Epithelial cell of proximal tubule (primary cell): Measurements from ENCODE around the gene TRAM2. TPM values are rescaled to one million over a fixed set of nuclear protein-coding genes. Genes with fewer than 3 reads are reported as not detected.

Experiments
- DNase-seq: peaks from one replicate; pipeline ENCODE4 v3.0.0-alpha.2; 2011; ENCODE audit warnings: low read depth
- H3K4me3 ChIP-seq: 2 replicates; pipeline ENCODE4 v1.5.1; 2011; ENCODE audit warnings: low read depth, mild to moderate bottlenecking, low read length
- total RNA-seq: library from RNA; depleted of rRNA; stranded (reverse); fragments of >200 nt; gene quantifications from 2 replicates; pipeline ENCODE4 v1.2.3, GENCODE V29; 2015
- TF ChIP-seq, protein P1 (sequence below): conservative IDR thresholded peaks from 2 replicates; pipeline ENCODE4 v1.5.1; 2012; ENCODE audit warnings: low read depth, mild to moderate bottlenecking, low read length

TRAM2 gene
- total RNA-seq, 1 donor from 2014 or later = 16.3 TPM

DNA sequence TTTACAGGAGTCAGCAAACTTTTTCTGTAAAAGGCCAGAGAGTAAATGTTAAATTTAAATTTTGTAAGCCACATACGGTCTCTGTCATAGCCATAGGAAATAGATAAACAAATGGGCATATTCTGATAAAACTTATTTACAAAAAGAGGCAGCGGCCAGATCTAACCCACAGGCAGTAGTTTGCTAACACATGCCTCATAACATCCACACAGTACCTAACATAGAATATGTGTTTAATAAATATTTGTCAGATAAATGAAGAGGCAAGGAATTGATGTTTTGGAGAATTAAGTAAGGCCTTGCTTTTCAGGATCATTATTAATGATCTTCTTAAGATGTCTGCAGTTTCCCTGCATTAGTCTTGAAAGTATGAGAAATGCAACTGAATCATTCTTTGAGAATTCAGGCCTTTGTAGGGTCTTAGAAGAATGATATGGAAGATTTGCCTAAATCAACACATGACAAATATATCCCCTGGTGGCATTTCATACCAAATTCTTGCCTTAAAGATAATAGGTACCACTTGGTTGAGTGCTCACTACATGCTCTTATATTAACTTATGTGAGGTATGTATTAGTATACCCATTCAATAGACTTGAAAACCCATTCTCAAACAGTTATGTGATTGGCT, 39.3 kb upstream of the TRAM2 start:
- TF ChIP-seq, protein P1, sequence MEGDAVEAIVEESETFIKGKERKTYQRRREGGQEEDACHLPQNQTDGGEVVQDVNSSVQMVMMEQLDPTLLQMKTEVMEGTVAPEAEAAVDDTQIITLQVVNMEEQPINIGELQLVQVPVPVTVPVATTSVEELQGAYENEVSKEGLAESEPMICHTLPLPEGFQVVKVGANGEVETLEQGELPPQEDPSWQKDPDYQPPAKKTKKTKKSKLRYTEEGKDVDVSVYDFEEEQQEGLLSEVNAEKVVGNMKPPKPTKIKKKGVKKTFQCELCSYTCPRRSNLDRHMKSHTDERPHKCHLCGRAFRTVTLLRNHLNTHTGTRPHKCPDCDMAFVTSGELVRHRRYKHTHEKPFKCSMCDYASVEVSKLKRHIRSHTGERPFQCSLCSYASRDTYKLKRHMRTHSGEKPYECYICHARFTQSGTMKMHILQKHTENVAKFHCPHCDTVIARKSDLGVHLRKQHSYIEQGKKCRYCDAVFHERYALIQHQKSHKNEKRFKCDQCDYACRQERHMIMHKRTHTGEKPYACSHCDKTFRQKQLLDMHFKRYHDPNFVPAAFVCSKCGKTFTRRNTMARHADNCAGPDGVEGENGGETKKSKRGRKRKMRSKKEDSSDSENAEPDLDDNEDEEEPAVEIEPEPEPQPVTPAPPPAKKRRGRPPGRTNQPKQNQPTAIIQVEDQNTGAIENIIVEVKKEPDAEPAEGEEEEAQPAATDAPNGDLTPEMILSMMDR = no peak
- no peak for DNase-seq
- no peak overlapping the region for H3K4me3 ChIP-seq

DNA sequence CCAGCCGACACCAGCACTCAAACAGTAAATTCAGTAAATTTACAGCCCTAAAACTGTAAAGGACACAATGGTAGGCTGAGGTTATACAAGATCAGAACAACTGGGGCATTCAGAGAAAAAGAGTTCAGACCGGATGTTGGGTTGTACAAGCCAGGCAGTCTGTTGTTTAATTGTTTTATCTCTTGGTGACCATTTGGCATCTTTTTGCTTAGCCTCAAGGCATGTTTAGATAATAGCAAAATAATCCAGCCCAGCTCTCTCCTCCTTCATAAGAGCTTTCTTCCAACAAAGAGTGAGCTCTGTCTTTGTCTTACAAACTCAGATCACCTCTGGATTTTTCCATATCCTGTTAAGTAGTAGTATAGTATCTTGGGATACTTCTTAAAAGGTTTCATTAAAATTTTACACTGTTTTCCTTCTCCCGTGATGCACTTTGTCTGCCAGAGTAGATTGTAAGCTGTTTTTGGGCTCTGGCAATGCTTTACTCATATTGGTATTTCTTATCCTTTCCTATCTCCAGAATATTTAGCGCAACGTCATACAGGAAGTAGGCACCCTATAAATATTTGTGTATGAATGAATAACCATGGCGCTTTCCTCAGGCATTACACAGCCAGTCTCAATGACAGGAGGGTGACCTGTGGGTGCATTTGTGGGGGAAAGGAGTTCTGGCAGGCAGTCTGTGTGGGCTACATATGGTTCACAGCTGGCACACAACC, 35.6 kb upstream of the TRAM2 start:
- no peak overlapping the region for H3K4me3 ChIP-seq
- TF ChIP-seq, protein P1 = no peak
- DNase-seq = no peak

DNA sequence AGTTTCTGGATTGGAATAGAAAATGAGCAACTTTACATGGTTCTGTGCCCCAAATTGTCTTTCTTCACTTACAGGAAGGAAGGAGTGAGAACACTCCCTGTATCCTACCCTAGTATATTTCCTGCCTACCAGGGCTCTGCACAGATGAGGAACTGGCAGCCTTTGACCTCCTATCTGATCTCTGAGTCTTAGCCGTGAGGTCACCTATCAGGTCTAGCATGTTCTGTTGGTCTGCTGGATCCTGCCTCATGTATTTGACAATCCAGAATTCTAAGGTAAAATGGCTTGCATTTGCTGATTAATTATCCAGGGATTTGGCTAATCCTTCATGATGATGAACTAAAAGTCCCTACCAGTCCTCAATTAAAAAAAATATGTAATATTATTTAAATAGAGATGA, 35.0 kb upstream of the TRAM2 start:
- TF ChIP-seq, protein P1 = no peak
- H3K4me3 ChIP-seq = no peak overlapping the region
- no peak for DNase-seq

DNA sequence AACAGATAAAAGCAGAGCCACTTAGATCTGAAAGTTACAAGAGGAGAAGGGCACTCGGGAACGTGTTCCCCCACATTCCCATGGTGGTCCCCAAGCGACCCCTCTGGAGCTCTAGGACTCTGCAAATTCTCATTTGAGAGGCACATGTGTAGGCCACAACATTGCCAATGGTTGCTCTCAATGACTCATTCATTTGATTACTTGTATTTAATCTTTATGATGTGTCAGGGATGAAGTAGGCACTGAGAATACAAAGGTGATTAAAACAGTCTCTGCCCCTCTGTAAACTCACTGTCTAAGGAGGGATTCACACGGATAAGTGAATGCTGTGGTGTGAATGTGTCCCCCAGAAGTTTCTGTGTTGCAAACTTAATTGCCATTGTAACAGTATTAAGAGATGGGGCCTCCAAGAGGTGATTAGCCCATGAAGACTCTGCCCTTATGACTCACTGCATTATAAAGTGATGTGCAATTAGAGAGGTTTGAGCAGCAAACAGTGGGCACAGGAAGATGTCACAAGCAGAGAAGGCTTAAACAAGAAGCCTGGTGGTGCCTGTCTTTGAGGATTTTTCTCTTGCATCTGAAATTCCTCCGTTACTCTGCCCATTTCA, 34.0 kb upstream of the TRAM2 start:
- H3K4me3 ChIP-seq = no peak overlapping the region
- TF ChIP-seq, protein P1 = no peak
- no peak for DNase-seq

DNA sequence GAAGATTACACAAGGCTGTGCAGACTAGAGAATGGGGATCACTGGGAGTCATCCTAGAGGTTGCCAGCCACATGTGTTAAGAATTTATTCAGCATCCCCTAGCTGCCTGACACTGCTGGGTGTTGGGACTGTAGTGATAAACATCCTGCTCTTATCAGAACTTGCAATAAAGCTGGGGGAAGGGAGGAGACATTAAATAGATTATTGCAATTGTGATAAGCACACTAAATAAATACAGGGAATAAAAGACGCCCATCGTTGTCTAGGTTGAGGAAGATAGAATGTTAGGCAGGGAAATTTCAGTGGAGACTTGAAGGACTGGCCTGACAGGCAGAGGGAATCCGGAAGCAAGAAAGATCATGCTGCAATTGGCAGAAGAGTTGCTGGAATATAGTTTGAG, 33.2 kb upstream of the TRAM2 start:
- TF ChIP-seq, protein P1 = no peak
- no peak for DNase-seq
- no peak overlapping the region for H3K4me3 ChIP-seq

DNA sequence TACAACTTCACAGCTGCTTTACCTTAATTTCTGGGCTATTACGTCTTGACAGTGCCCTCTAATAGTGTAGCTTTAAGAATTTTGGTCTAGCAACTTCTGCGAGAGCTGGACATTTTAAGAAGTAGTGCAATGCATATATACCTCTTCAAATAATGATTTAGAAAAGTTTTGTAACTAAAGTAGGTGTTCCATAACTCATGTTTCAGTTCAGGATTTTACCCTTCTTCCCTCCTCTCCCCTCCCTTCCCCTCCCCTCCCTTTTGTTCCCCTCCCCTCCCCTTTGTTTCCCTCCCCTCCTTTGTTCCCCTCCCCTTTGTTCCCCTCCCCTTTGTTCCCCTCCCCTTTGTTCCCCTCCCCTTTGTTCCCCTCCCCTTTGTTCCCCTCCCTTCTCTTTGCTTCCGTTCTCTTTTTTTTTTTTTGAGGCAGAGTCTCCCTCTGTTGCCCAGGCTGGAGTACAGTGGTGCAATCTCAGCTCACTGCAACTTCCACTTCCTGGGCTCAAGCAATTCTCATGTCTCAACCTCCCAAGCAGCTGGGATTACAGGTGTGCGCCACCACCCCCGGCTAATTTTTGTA, 28.8 kb upstream of the TRAM2 start:
- TF ChIP-seq, protein P1 = no peak
- no peak overlapping the region for H3K4me3 ChIP-seq
- no peak for DNase-seq
